GM12874 (cell line): Measurements from ENCODE around the gene CDC25B.
A peak's percentile ranks its signal among the peaks of the same experiment; 100 is the strongest.

Experiments
- TF ChIP-seq, protein P1 (sequence below): IDR thresholded peaks from 2 replicates; pipeline ENCODE4 v1.5.1; 2011; ENCODE audit warnings: low read depth, mild to moderate bottlenecking, control low read depth, low read length, moderate library complexity; ENCODE audit not compliant: insufficient read depth

The CDC25B gene

DNA sequence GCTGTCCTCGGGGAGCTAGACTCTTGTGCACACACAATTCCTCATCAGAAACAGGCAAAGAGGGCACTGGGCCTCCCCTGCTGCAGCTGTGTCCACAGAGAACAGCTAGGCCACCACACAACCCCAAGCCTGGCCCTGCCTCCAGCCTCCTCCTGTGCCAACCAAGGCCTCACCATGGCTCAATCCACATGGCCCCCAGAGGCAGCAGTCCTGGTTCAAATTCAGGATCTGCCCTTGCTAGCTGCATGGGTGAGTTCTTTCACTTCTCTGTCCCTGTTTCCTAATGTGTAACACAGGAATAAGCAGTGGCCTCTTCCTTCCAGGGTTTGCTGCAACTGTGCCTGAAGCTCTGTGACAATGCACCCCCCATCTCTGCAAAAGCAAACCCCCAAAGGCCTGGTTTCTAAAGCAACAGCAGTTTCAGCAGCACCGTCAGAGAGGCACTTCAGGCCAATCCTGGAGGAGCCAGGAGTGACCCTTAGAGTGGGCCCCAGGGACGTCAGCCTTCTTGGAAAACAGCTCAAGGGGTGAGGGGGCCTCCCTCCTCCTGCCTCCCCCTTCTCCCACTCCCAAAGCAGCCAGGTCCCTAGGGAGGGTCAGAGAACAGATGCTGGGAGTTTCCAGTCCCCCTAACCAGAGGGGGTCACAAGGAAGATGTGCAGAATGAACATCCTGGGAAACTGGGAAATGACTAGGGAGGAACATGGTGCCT, 30.8 kb upstream of the CDC25B start:
- TF ChIP-seq, protein P1, sequence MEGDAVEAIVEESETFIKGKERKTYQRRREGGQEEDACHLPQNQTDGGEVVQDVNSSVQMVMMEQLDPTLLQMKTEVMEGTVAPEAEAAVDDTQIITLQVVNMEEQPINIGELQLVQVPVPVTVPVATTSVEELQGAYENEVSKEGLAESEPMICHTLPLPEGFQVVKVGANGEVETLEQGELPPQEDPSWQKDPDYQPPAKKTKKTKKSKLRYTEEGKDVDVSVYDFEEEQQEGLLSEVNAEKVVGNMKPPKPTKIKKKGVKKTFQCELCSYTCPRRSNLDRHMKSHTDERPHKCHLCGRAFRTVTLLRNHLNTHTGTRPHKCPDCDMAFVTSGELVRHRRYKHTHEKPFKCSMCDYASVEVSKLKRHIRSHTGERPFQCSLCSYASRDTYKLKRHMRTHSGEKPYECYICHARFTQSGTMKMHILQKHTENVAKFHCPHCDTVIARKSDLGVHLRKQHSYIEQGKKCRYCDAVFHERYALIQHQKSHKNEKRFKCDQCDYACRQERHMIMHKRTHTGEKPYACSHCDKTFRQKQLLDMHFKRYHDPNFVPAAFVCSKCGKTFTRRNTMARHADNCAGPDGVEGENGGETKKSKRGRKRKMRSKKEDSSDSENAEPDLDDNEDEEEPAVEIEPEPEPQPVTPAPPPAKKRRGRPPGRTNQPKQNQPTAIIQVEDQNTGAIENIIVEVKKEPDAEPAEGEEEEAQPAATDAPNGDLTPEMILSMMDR: no peak

DNA sequence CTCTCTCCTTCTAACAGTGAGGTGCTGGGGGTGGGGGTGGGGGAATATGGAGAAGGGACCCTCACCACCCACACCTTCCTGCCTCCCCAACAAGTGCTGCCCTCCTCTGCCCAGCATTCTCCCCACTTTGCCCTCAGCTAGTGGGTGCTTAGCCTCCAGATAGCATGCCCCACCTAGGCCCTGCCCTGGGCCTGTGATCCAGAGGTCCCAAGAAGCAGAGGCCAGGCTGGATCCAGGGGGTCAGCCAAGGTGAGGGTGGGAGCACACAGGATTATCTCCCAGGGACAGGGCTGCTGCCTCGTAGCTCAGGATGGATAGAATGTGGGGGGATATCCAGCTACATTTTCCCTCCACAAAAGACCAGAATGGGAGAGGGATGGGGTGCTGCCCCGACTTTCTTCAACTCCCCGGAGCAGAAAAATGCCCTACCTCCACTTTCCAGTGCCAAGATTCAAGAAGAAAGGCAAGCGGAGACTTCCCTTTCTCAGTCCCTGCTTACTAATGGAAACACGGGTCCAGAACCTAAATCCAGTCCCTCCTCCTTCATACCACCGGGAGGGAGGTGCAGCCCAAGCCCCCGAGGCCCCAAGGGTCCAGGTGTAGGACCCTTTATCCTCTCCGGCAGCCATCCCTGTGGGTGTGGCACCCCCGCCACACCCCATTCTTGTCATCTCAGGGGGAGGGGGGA, 29.5 kb upstream of the CDC25B start:
- TF ChIP-seq, protein P1: no peak

DNA sequence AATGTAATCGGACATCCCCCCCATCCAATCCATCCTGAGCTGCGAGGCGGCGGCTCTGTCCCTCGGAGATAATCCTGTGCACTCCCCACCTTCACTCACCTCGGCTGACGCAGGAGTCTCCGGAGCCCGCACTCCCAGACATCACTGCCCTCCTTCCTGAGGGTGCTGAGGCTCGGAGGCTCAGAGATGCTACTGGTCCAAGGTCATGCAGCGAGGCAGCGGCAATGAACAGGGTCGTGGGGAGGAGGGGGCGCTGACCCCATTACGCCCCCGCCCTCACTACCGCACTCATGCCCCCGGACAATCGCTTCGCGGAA, 29.0 kb upstream of the CDC25B start:
- TF ChIP-seq, protein P1: no peak

DNA sequence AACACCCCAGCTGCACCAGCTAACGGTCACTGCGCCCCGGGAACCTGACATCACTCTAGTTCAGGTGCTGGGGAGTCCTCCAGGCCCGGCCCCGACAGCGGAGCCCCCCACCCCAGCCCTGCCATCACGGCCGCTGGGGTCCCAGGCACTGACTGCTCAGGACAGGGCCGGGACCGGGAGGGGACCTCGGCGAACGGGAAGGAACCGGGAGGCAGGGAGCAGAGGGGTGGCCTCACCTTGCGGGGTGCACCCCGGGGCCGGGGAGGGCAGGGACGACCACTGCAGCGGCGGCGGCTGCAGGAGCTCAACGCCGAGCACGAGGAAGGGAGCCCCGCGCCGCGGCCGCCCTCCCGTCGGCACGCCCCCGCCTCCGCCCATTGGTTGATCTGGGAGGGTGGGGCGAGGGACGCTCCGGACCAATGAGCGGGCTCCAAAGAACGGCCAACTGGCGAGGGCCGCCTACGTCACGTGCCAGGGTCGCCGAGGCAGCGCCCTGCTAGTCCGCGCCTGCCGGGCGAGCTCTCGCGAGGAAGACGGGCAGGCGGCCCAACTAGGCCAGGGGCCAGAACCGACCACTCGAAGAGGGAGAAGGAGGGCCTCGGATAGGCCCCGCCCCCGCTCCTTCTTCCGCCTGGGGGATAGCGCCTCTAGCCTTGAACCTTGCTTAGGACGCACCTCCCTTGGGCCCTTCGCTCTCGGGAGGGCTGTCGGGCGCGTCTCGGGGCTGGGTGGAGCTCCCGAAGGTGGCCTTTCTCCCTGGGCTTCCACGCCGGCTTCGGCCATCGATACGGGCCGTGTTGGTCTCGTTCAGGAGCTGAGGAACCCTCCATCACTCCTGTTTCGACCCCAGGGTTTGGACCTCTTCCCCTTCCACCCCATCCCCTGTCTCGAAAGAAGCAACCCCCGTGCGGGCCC, 28.4 kb upstream of the CDC25B start, which contains the start of gene ADISSP:
Gene ADISSP (minus strand): TSS at position 327 of the 915 bp plus-strand sequence. CDS start 7,653 bp downstream, outside the sequence.
- TF ChIP-seq, protein P1: 0 out of 2 replicates have a peak, but pooled peaks have one; percentile 16

DNA sequence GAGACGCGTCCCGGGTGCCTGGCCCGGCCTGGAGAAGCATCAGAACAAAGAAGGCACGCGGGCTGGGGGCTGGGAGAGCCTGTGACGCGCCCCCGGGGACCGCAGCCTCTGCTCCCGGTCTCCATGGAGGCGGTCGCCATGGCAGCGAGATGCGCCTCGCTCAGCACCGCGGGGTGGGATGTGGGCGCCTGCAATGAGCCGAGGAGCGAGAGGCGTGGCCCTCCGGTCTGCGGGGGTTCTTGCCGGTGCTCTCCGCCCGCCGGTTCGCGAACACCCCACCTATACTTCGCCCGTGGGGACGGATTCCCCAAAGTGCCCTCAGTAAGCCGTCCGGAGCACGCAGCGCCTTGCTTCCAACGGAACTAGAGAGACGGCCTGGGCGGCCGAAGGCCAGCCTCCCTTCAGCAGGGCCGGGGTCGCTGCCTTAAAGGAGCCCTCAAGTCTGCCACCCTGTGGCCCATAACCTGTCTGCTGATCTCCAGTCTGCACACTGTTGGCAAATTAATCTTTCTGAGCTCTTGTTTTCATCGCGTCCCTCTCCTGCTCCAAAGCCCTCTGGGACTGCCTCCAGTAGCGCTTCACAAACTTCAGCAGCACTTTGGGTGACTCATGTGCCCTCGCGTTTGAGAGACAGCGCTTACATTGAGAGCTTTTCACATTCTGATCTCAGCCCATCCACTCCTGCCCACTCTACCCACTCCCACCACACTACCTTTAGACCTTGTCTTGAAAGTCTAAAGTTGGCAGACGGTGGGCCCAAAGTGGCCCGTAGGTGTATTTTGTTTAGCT, 27.6 kb upstream of the CDC25B start:
- TF ChIP-seq, protein P1: peak; percentile 76

DNA sequence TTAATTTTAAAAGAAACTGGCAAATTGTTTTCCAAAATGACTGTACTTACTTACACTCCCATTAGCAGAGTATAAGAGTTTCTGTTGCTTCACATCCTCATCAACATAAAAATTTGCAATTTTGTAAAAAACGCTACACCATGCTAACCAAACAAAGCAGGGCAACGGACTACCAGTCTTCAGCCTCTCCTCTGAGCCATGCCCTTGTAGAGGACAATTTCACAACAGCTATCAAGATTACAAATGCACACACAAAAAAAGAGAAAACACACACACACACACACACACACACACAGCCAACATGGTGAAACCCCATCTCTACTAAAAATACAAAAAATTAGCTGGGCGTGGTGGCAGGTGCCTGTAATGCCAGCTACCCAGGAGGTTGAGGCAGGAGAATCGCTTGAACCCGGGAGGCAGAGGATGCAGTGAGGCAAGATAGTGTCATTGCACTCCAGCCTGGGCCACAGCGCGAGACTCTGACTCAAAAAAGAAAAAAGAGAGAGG, 24.5 kb upstream of the CDC25B start:
- TF ChIP-seq, protein P1: no peak
